Measurements from ENCODE around the gene RPL37. TPM values are rescaled to one million over a fixed set of nuclear protein-coding genes. Genes with fewer than 3 reads are reported as not detected.

The RPL37 gene
- total and polyA plus RNA-seq, 9 of the 15 experiments (the other 6 are each of a cell fraction or from before 2014, with no cell fraction given): 2,342 to 7,963 (median 4,091) TPM

GRCh38 chr5:40801771-40802562 lies 33.1 kb downstream of the RPL37 start (continued):
- peak; percentile 20 to 55; a peak in 2 of 4 replicates for TF ChIP-seq MLLT1 (IDR thresholded peaks at IDR 0.05)
- 0 out of 2 replicates have a peak, but pooled peaks have one; percentile 86 for TF ChIP-seq ZBTB2 (IDR thresholded peaks at IDR 0.05)
- TF ChIP-seq ZNF253 (CRISPR knock-in tag; conservative IDR thresholded peaks at IDR 0.05): no peak
- 0 out of 2 replicates have a peak, but pooled peaks have one; percentile 22 for TF ChIP-seq GABPB1 (CRISPR knock-in tag; IDR thresholded peaks at IDR 0.05)
- TF ChIP-seq ZNF133 (CRISPR knock-in tag; IDR thresholded peaks at IDR 0.05): no peak
- no peak for TF ChIP-seq RERE (CRISPR knock-in tag; IDR thresholded peaks at IDR 0.05; ENCODE audit: borderline replicate concordance)
- TF ChIP-seq ZNF668 (CRISPR knock-in tag; IDR thresholded peaks at IDR 0.05): no peak
- TF ChIP-seq ZNF592 (IDR thresholded peaks at IDR 0.05): peak; percentile 84
- TF ChIP-seq SAP30 (IDR thresholded peaks at IDR 0.05; ENCODE audit: borderline replicate concordance, insufficient read depth, low read depth, low read length, poor library complexity, severe bottlenecking): no peak
- no peak for TF ChIP-seq ZSCAN32 (CRISPR knock-in tag; IDR thresholded peaks at IDR 0.05)
- no peak for TF ChIP-seq ID3 (CRISPR knock-in tag; IDR thresholded peaks at IDR 0.05)
- TF ChIP-seq ID3 (tag; IDR thresholded peaks at IDR 0.05): no peak
- TF ChIP-seq HSF4 (CRISPR knock-in tag; IDR thresholded peaks at IDR 0.05; ENCODE audit: borderline replicate concordance): no peak
